T-helper 22 cell (primary cell): ENCODE measurements around the gene PRICKLE4.

ENCODE experiments used
- DNase-seq: peaks from one replicate; pipeline ENCODE4 v3.0.0-alpha.2; 2020; ENCODE audit warnings: low read depth

Gene PRICKLE4

DNA sequence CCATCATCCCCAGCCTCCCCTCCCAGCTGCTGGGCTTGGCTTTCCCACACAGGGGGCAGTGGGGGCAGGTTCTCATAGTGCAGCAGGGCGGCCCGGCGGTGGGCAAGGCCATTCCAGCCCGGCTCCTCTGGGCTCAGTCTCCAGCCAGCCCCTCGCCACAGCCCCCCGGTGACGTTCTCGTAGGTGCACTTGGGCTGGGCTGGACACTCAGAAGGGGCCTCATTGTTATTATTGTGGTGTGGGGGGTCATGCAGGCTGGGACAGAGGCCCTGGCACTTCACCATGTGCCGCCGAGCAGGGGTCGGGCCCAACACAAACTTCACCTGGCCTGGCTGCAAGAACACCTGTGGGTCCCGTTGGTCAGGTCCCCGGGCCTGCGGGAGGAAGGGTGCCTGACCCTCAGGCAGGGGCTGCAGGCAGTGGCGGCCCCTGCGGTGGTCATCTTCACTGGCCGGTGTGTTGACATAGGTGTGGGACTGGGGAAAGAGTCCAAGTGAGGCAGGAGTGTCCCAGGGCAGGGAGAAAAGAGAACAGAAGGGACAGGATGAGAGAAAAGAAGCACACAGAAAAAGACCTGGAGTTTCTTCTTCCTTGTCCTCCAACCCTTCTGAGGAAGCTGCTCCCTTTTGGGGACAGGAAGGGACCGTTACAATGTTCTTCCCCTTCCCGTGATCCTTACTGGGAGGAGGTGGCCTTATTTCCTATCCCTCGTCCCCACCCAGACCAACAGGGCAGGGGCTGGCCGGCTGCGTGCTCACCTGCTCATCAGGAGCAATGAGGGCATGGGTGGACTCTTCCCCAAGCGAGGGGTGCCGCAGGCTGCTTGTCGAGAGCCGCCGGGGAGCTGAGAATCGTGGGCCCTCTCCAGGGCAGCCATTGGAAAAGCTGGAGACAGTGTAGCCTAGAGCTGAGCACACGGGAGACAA, 9.3 kb upstream of the PRICKLE4 start:
- no peak for DNase-seq

DNA sequence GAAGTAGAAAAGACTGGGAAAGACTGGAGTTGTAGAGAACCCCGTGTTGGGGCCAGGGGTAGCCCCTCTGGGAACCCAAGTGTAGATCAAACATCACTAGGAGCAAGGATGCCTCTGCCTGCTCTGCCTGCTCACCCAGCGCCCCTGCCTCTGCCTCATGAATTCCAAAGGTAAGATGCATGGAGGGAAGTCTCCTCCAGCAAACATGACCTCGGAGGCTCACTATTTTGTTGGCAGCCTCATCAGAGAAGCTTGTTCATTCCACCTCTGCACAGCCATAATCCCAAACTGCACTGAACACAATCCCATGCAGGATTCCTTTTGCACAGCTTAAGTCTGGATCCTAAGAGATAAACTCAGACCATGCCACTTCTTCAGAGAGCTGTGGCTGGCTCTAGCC, 5.7 kb upstream of the PRICKLE4 start:
- no peak for DNase-seq

DNA sequence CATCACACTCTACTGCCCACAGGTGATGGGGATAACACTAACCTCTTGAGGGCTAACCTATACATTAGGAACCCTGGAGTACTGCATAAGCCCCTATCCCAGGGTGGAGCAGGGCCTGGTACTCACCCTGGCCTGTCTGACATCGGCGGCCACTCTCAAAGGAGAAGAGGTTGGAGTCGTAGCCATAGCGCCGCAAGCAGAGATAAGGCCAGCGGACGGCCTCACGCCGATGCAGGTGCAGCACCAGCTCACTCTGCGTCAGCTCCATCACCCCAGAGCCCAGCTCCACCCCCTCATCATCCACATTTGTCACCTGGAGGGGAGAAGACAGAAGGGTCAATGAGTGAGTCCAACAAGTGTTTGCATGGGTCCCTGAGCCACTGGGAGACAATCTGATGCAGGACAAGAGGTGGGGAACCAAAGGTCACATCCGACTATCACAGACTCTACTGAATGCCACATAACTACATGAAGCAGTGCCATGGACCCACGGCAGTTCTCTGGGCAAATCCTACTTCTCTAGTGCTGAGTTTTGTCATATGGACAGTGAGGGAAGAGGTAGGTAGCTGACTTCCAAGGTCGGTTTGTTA, 5.2 kb upstream of the PRICKLE4 start:
- no peak for DNase-seq

DNA sequence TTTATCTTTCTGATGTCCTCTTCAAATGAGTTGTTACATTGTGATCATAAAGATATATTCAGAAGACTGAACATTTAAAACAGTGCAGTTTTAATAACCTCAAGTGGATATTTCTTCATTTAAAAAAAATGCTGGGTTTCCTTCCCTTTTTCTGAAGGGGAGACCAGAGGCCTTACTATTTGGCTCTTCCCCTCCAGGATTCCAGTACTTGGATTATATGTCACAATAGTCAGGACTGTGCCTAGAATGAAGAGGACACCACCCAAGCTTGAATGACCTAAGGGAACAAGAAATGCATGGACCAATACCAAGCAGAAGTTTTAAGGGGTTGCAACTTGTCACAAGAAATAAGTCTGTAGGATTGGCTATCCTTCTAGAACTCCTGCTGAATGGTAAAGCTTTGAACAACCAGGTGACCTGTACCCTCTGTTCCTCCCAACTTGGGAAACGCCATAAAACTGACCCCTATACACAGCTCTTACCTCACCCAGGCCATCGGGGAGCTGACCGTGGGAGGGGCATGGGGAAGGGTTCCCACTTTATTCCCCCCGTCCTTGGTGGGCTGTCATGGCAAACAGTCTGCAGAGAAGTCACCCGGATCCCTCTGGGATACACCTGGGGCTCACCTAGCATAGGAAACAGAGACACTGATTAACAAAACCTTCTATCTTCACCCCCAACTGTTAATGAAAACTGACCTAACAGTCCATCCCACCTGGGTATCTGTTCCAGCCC, 2.9 kb upstream of the PRICKLE4 start:
- DNase-seq = no peak

DNA sequence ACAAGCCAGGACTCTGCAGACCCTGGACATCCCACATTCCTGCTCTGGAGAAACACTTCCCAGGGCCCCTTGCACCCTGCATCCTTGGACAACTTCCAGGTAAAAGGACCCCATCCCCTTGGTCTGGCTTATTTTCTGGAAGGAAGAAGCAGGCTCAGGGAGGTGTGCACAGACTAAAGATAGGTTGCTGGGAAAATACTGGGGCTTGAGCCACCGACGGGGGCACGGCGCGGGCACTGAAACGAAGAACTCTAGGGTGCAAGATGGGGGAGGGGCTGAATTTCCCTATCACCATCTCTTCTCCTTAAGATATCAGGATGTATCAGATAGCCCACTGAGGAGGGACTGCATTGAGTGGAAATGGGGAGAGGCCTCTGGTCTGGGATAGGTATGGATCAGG, 1.7 kb upstream of the PRICKLE4 start:
- DNase-seq = no peak

DNA sequence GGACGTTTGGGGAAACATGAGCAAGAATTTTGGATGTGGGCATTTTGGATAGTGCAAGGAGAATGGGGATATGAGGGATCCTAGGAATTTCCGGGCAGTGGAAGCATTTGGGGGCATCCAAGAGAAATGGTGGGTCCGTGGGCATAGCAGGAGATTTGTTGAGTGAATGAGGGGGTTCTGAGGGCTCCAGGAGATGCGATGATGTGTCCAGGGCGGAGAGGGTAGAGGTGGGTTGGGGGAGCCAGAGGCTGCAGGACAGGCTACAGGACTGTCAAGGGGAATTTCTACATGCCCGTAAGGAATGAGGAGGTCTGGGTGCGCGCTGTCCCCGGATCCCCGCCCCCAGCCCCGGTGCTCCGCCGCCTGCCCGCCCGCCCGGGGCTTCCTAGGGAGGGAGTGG, 1.2 kb upstream of the PRICKLE4 start:
- no peak for DNase-seq

DNA sequence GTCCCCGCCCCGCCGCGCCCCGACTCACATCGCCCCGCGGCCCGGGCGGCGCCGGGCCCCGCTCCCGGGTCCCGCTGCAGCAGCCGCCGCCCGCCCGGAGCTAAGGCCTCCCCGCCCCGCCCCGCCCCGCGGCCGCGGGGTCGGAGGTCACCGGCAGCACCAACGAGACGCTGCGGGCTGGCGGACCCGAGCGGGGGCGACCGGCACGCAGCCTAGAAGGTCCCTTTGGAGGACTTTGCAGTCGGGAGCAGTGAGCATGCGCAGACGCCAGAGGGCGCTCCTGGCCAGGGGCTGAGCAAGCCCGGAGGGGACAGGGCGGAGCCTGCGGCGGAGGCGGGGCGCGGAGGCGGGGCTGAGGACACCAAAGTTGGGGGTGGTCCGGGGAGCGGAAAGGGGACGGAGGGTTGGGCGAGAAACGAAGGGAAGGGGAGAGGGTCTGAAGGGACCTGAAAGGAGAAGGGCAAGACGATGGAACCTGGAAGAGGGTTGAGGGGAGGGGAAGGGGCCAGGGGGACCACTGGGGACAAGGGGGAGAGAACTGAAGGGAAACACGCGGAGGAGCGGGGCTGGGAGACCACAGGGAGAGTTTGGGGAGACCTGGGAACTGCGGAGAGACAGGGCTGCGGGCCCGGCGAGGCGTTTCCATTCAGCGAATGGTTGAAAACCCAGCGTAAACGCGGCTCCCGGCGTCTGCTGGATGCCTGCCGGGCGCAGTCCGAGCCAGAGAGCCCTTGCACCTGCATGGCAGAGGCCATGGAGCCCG, 613 bp upstream of the PRICKLE4 start, which contains the start of gene FRS3:
Gene FRS3 (minus strand): TSS at position 113 of the 763 bp plus-strand sequence. CDS start 2,913 bp downstream, outside the sequence.
- DNase-seq = peak; percentile 96

DNA sequence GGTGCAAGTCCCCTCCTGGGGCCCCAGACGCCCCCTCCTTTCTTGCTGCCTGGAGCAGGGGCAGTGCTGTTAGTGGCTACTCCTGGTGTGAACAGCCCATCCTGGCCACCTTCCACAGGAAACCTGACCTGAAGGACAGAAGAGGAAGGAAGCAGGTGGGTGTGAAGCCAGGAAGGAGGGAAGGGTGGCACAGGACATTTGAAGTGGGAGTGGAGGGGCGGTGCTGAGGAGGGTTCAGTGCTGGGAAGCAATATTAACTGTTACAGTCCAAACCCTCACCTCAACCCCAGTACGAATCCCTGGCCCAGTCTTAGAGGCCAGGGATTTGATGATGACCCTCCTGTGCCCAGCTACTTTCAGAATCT, 766 bp downstream of the PRICKLE4 start:
- DNase-seq = no peak

DNA sequence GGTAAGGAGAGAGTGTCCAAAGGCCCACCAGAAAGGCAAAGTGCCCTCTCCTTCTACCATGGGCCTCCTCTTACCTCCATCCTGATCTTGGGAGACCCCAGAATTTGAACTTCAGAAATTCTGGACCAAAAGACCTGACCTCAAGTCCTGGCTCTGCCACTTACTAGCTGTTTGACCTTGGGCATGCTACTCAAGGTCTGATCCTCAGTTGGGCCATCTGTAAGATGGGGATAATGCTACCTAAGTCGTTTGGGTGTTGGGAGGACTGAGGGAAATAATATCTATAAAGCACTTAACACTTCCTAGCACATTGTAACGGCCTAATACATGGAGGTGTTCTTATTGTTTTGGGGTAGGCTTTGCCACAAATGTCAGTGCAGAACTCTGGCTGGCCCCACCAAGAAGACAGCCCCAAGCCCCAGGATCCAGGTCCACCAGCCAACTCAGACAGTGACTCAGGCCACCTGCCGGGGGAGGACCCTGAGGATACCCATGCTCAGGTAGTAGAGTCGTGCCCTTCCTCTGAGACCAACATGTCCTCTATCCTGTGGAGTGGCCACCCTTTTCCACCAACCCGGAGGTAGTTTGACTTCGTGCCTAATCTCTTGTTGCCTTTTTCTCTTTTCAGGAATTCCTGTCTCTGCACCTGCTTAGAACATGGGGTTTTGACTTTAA, 2.7 kb downstream of the PRICKLE4 start:
- DNase-seq = no peak

DNA sequence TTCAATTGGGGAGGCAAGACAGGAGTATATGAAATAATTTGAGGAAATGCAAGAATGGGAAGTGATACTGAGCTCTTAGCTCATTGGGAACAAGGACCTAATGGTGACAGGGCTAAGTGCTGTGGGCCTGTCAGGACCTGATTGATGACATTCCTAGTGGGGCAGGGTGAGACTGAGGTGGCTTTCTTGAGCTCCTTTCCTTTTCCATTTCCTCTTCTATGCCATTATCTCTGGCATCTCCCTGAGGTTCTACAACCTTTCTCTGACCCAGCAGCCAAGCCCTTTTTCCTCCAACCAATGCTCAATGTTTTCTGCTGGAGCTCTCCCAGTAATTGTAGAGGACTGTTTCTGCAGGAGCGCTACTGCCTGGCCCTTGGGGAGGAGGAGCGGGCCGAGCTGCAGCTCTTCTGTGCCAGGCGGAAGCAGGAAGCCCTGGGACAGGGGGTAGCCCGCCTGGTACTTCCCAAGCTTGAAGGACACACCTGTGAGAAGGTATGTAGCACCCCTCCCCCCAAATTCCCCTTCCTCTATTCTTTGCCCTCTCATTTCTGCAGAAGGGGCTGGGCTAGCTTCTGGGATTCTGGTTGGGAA, 4.1 kb downstream of the PRICKLE4 start:
- DNase-seq = no peak

DNA sequence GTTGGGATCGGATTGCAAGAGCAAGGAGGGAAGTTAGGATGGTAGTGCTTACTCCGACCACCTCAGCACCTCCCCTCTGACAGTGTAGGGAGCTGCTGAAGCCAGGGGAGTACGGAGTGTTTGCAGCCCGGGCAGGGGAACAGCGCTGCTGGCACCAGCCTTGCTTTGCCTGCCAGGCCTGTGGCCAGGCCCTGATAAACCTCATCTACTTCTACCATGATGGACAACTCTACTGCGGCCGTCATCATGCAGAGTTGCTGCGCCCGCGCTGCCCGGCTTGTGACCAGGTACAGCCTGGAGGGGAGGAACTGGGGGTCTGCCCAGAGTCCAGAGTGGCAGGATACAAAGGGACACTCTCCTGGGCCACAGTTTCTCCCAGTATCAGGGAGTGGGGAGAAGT, 4.7 kb downstream of the PRICKLE4 start:
- DNase-seq = no peak

DNA sequence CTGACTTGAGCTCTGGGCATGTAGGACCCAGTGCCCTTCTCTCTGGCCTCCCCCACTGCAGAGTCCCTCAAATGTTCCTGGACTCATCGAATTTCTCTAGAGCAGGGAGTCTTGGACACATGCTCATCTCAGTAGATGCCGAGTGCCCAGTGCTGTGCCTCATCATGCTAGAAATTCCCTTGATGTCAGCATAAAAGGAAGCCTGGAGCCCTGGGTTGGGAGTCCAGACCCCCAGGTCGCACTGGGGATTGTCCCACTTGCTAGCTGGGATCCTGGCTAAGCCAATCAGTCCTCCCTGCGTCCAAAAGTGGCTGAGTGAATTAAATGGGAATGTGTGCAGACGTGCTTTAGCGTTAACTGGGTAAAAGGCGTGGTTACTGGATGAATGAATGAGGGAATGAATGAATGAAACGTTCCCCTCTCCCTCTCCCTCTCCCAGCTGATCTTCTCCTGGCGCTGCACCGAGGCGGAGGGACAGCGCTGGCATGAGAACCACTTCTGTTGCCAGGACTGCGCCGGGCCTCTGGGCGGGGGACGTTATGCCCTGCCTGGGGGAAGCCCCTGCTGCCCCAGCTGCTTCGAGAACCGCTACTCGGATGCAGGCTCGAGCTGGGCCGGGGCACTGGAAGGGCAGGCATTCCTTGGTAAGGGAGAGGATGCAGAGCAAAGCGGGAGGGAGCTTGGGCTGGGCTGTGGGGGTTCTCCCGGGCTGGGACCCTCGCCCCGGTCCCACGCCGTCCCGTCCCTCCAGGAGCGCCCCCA, 5.3 kb downstream of the PRICKLE4 start:
- DNase-seq = no peak

DNA sequence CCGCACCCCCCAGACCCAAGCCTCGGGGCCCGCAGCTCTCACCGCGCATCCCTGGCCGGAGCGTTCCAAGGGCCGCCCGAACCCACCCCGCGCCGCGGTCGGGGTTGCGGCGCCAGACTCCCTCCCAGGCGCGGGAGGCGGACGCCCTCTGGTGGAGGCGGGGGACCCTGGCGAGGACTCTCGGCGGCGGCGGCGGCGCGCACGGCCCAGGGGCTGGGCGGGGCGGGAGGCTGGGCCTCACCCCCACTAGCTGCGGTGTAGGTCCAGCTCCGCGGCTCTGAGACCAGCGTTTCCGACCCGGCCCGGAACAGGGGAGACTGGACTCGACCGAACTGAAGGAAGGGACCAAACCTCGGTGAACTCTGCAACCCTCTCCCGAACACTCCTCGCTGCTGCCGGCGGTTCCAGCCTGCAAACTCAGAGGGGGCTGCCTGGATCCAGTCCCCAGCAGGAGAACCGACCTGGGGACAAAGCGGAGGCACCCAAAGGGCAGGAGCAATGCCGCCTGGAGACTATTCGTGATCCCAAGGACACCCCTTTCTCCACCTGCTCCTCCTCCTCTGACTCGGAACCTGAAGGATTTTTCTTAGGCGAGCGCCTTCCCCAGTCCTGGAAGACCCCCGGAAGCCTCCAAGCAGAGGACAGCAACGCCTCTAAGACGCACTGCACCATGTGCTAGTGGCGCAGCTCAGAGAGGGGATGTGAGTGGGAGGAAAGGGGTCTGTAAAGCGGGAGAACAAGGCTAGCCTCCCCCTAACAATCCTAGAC, 6.1 kb downstream of the PRICKLE4 start:
- peak; percentile 72 for DNase-seq

DNA sequence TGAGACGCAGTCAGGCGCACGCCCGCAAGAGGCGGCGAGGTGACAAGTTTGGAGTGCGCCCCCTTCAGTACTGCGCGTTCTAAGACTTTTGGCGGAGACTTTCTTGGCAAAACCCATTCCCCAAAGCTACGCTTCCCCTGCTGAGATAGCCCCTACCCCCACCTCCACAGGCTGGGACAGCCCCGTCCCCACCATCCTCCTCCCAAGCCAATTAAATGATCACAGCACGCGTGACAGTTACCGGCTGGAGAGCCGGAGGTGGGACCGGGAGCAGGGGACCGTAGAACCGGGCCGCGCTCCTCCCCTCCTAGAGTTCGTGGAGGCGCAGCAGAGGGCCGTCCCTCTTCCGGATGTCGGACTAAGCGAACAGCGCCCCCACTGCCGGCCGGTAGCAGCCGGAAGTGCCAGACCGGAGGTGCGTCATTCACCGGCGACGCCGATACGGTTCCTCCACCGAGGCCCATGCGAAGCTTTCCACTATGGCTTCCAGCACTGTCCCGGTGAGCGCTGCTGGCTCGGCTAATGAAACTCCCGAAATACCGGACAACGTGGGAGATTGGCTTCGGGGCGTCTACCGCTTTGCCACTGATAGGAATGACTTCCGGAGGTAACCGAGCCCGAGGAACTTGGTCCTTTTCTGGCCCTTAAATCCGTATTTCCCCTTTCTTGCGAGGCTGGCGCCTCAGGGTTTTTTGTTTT, 6.8 kb downstream of the PRICKLE4 start, which contains the start of gene TOMM6:
Gene TOMM6 (plus strand): TSS at position 476 of the 699 bp plus-strand sequence. CDS start 4 bp downstream, at position 480.
- peak; percentile 87 for DNase-seq

DNA sequence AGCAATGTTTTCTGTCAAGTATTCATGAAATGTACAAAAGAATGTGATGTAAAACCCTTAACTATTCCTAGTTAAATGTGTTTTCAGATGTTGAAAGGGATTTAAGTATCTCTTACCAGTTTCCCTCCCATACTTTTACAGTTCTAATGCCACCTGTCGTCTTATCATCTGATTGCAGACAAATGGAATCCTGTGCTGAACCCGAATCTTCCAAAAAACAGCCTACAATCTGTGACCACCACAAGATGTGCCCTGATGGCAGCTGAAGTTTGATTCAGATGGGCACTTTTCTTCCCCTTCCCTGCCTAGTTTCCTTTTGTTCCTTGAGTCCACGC, 8.8 kb downstream of the PRICKLE4 start:
- DNase-seq = no peak

DNA sequence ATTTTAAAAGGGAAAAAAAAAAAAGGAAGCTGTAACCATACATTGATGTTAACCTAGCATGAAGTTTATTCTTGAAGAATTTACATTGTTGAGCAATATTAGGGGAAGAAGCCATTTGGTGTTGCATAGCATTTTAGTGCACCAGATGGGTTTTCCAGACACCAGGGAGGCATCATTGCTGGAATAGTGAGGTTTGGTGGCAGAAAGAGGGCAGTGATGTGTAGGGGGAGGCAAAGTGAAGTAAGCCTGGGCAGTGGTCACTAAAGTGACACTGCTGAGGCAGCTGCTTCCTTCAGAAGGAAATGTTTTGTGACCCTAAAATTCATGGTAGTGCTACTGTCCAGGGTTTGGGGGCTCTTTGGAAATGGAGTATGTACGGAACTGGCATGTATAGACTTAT, 9.5 kb downstream of the PRICKLE4 start:
- no peak for DNase-seq

DNA sequence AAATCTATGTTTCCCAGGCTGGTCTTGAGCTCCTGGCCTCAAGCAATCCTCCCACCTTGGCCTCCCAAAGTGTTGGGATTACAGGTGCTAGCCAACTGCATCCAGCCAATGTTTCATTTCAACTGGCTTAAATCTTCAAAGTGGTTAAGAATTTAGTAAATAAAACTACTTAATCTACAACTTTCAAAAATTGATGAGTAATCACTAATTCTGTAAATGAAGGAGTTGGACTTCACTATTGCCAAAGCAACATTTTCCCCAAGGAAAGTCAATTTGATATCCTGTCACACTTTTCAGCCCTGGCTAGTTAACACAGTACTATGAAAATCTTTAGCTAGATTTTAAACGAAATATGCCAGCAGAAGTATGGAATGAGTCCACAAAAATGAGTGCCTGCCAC, 10.7 kb downstream of the PRICKLE4 start:
- DNase-seq = no peak

DNA sequence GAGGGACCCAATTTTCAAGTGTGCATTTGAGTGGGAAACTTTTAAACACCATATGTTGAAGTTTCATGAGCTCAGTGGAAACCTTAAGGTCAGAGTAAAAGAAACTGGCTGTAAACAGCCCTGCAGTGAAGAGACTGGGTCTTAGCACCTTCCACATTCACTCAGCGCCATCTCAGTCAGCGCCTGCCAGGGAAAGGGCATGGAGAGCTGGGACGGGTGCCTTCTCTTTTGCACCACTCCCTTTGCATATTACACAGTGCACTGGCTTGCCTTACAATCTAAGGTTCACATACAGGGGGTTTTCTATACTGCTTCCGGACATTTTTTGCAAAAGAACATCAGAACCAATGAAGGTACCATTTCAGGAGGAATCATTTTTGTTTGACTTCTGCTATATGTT, 11.4 kb downstream of the PRICKLE4 start:
- no peak for DNase-seq

DNA sequence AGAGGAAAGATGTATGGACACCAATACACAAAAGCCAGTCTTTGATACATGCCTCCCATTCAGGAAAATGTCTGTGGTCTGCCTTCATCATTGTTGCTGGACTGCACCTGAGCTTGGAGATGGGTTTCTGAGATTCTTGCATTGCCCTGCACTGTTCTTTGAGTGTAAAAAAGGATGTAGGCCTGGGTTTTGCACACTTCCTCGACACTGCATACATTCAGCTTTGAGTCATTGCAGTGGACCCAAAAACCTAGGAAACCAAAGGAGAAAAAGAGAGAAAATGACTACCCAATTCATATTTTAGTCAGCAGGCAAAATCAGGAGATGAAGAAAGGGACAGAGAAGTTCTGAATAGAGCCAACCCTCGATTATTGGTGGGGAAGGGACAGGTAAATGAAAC, 15.9 kb downstream of the PRICKLE4 start:
- DNase-seq = no peak
